Cardiac muscle cell (in vitro differentiated cells and primary cell): Measurements from ENCODE around the gene ANKRD13A. TPM values are rescaled to one million over a fixed set of nuclear protein-coding genes. Genes with fewer than 3 reads are reported as not detected.

ENCODE experiments used
- DNase-seq, 2 donors: peaks; one replicate each; pipeline versions ENCODE4 v3.0.0 to v3.0.0-alpha.2; 2010 to 2017; ENCODE audit warnings: low read depth in 1 of 2, low spot score in 1 of 2
- H3K27ac ChIP-seq: fragments of 200-600 bp; sonication (generic); 2 replicates; pipeline ENCODE4 v1.5.1; 2016
- H3K27me3 ChIP-seq: fragments of 200-600 bp; sonication (generic); 2 replicates; pipeline ENCODE4 v1.6.0; 2016; ENCODE audit warnings: control low read depth
- H3K36me3 ChIP-seq: fragments of 200-600 bp; sonication (generic); 2 replicates; pipeline ENCODE4 v1.5.1; 2016; ENCODE audit warnings: control low read depth
- H3K4me1 ChIP-seq: fragments of 200-600 bp; sonication (generic); 2 replicates; pipeline ENCODE4 v1.8.1; 2017; ENCODE audit warnings: low read depth, mild to moderate bottlenecking, mixed run types
- H3K4me3 ChIP-seq: fragments of 200-600 bp; sonication (generic); 2 replicates; pipeline ENCODE4 v1.5.1; 2016; ENCODE audit warnings: mild to moderate bottlenecking
- H3K9me3 ChIP-seq: fragments of 200-600 bp; sonication (generic); 2 replicates; pipeline ENCODE4 v1.5.1; 2017; ENCODE audit warnings: low read depth, mild to moderate bottlenecking, control low read depth
- polyA plus RNA-seq: library from polyadenylated mRNA; unstranded; fragments of >200 nt; fragmentation: Nextera tagmentation; extraction: Ambion mirVana; gene quantifications from 2 replicates; pipeline ENCODE4 v1.2.1, GENCODE V29; 2016
- total RNA-seq: library from RNA; depleted of rRNA; stranded (reverse); fragments of >200 nt; gene quantifications from 2 replicates; pipeline ENCODE4 v1.2.3, GENCODE V29; 2016
- TF ChIP-seq, protein P1 (sequence below): IDR thresholded peaks from 2 replicates; pipeline ENCODE4 v1.5.1; 2012; ENCODE audit warnings: low read depth, mild to moderate bottlenecking, low read length

Gene ANKRD13A
- total and polyA plus RNA-seq, 2 experiments from 2014 or later: 26.9 to 77.2 TPM

DNA sequence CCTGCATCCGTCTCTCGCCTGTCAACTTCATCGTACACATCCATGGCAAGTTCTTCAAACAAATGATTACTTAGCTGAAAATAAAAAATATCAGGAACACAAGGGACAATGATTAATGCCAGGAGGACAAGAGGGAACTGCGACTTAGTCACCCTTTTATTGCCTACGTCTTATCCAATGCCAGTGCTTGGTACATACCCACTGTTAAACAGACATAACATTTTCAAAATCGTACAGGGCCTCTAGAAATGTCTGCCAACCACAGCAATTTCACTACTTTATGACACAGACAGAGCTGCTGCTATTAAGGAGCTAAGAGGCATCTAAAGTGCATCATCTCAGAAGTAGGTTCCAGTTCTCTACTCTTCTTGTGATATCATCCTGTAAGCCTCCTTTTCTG lies 37.6 kb upstream of the ANKRD13A start:
- no peak for DNase-seq
- Histone ChIP-seq H3K27me3 (no peaks in the 10 kb centered on the region), H3K9me3 (no peaks in the 10 kb centered on the region), H3K27ac (peak overlapping the region; percentile 13), H3K4me1 (no peaks in the 10 kb centered on the region), H3K4me3 (no peak overlapping the region), H3K36me3 (peaks cover 28% of the 10 kb centered on the region)
- TF ChIP-seq, protein P1, sequence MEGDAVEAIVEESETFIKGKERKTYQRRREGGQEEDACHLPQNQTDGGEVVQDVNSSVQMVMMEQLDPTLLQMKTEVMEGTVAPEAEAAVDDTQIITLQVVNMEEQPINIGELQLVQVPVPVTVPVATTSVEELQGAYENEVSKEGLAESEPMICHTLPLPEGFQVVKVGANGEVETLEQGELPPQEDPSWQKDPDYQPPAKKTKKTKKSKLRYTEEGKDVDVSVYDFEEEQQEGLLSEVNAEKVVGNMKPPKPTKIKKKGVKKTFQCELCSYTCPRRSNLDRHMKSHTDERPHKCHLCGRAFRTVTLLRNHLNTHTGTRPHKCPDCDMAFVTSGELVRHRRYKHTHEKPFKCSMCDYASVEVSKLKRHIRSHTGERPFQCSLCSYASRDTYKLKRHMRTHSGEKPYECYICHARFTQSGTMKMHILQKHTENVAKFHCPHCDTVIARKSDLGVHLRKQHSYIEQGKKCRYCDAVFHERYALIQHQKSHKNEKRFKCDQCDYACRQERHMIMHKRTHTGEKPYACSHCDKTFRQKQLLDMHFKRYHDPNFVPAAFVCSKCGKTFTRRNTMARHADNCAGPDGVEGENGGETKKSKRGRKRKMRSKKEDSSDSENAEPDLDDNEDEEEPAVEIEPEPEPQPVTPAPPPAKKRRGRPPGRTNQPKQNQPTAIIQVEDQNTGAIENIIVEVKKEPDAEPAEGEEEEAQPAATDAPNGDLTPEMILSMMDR: no peak

GRCh38 chr12:109962398-109962797 lies 36.8 kb upstream of the ANKRD13A start:
- Histone ChIP-seq H3K27me3 (no peaks in the 10 kb centered on the region), H3K4me3 (no peak overlapping the region), H3K27ac (no peak overlapping the region), H3K9me3 (no peaks in the 10 kb centered on the region), H3K4me1 (no peaks in the 10 kb centered on the region), H3K36me3 (peaks cover 35% of the 10 kb centered on the region)
- no peak for DNase-seq
- TF ChIP-seq, protein P1: no peak

DNA sequence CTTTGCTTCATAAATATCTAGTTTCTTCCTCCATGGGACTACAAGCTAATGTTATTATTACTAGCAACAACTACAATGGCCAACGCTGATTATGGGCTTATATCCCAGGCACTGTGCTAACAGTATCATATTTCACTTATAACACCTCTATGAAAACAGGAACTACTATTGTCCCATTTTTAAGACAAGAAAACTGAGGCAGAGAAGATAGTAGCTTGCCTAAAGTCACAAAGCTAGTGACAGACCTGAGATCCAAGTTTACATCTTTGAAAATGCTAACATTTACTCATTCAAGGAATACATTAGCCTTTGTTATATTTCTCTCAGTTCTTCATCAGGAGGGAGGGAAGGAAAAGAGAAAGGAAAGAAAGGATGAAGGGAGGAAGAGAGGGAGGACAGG lies 35.9 kb upstream of the ANKRD13A start:
- Histone ChIP-seq H3K9me3 (no peaks in the 10 kb centered on the region), H3K4me3 (no peak overlapping the region), H3K27me3 (no peaks in the 10 kb centered on the region), H3K36me3 (peaks cover 33% of the 10 kb centered on the region), H3K4me1 (no peaks in the 10 kb centered on the region), H3K27ac (no peak overlapping the region)
- no peak for DNase-seq
- TF ChIP-seq, protein P1: no peak

GRCh38 chr12:109963743-109964429 lies 35.3 kb upstream of the ANKRD13A start:
- H3K36me3 ChIP-seq: peaks cover 31% of the 10 kb centered on the region
- TF ChIP-seq, protein P1: no peak
- DNase-seq: peak in 1 of 2 donors; percentile 84
- no peak overlapping the region for H3K4me3 ChIP-seq
- no peaks in the 10 kb centered on the region for H3K9me3 ChIP-seq
- no peaks in the 10 kb centered on the region for H3K4me1 ChIP-seq
- no peak overlapping the region for H3K27ac ChIP-seq
- no peaks in the 10 kb centered on the region for H3K27me3 ChIP-seq

DNA sequence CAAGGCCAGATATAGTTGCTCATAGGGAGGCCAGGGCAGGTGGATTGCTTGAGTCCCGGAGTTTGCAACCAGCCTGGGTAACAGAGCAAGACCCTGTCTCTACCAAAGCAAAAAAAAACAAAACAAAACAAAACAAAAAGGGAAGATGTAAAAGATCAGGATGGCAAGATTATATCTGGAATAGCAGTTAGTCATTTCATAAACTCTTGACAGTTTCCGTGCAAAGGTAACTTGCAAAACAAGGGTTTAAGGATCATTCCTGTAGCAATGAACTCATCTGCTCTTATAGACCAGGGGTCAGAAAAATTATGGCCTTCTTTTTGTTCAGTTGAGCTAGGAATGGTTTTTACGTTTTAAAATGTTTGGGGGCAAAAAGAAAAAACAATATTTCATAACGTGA lies 32.7 kb upstream of the ANKRD13A start:
- no peak overlapping the region for H3K4me3 ChIP-seq
- no peaks in the 10 kb centered on the region for H3K9me3 ChIP-seq
- TF ChIP-seq, protein P1: no peak
- no peak overlapping the region for H3K27ac ChIP-seq
- H3K4me1 ChIP-seq: no peaks in the 10 kb centered on the region
- DNase-seq: no peak
- H3K36me3 ChIP-seq: peaks cover 21% of the 10 kb centered on the region
- no peaks in the 10 kb centered on the region for H3K27me3 ChIP-seq
